Naive thymus-derived CD8-positive, alpha-beta T cell (primary cell): Measurements from ENCODE around the gene PRKCE. TPM values are rescaled to one million over a fixed set of nuclear protein-coding genes. Genes with fewer than 3 reads are reported as not detected.

ENCODE experiments used
- ATAC-seq, 2 donors: fragments of 150-1000 bp; cut with Tn5 transposase in 1 of 2; sonication (Bioruptor Pico), chemical (Tn5 transposase) in 1 of 2; 1 replicate in 1 of 2; 2 replicates in 1 of 2; pipeline ENCODE4 v1.10.0; 2021; ENCODE audit warnings: mild to moderate bottlenecking in 2 of 2, moderate library complexity in 2 of 2
- POLR2A ChIA-PET: fragments of 350-600 bp; sonication (Branson Sonifier 250); formaldehyde crosslinking; loops from one replicate; lab custom pipeline; 2021; ENCODE audit warnings: antibody characterized with exemption; lab: Charles Lee
- DNase-seq, 10 donors: peaks; one replicate each; pipeline versions ENCODE4 v3.0.0 to v3.0.0-alpha.2; 2020 to 2022
- H3K27ac Mint-ChIP-seq, 10 donors: one replicate each; pipeline ENCODE4 v1.8.0; 2020 to 2022; ENCODE audit warnings: mild to moderate bottlenecking in 10 of 10, mixed read lengths in 10 of 10, moderate library complexity in 4 of 10, inconsistent platforms in 1 of 10
- H3K27me3 Mint-ChIP-seq, 5 donors: one replicate each; pipeline ENCODE4 v1.8.0; 2021 to 2022; ENCODE audit warnings: mixed read lengths in 5 of 5
- H3K36me3 Mint-ChIP-seq, 3 donors: one replicate each; pipeline ENCODE4 v1.8.0; 2020 to 2022; ENCODE audit warnings: mixed read lengths in 3 of 3, mild to moderate bottlenecking in 2 of 3, inconsistent platforms in 1 of 3
- H3K4me1 Mint-ChIP-seq, 4 donors: one replicate each; pipeline ENCODE4 v1.8.0; 2021 to 2022; ENCODE audit warnings: mixed read lengths in 4 of 4
- H3K4me3 Mint-ChIP-seq, 10 donors: one replicate each; pipeline ENCODE4 v1.8.0; 2020 to 2022; ENCODE audit warnings: mild to moderate bottlenecking in 10 of 10, mixed read lengths in 10 of 10, moderate library complexity in 6 of 10, inconsistent platforms in 1 of 10
- H3K9me3 Mint-ChIP-seq, 9 donors: one replicate each; pipeline ENCODE4 v1.8.0; 2020 to 2022; ENCODE audit warnings: mixed read lengths in 9 of 9, mild to moderate bottlenecking in 3 of 9, inconsistent platforms in 1 of 9, moderate library complexity in 1 of 9
- polyA plus RNA-seq, 3 donors: library from polyadenylated mRNA; unstranded; fragments of 300-500 nt; fragmentation: Illumina TruSeq; gene quantifications; one replicate each; pipeline ENCODE4 v1.2.3, GENCODE V29; 2021
- total RNA-seq, 8 experiments: library from RNA in 2 of 8; stranded (reverse) in 2 of 8; gene quantifications; one replicate each; pipeline ENCODE4 v1.2.3 and lab custom pipeline; 2021 to 2026

Gene PRKCE
- total and polyA plus RNA-seq, 5 experiments from 2014 or later: 1.6 to 20.2 (median 2.7) TPM

- H3K4me3 Mint-ChIP-seq: peak overlapping the region; percentile 86 to 99 (median 94)
- H3K27me3 Mint-ChIP-seq: peaks cover 0 to 2% (median 0%) of the 10 kb centered on the region in 5 donors
- POLR2A ChIA-PET: interaction anchor here (0.7 to 1.5 kb wide), 4 partner anchors 83 to 239 kb away, joined by 3 to 5 read pairs (median 4); no protein-coding TSS in a partner anchor
- DNase-seq (peak; percentile 86 to 98 (median 94)), ATAC-seq (peak; percentile 88)
- no peaks in the 10 kb centered on the region for H3K36me3 Mint-ChIP-seq
- H3K9me3 Mint-ChIP-seq: peaks cover 0 to 4% (median 0%) of the 10 kb centered on the region in 9 donors
- H3K4me1 Mint-ChIP-seq: peaks cover 29 to 38% (median 37%) of the 10 kb centered on the region in 4 donors
- H3K27ac Mint-ChIP-seq: peak overlapping the region; percentile 86 to 99 (median 96)
Observed at GRCh38 chr2:45650851-45651414, 542 bp upstream of the PRKCE start.

- DNase-seq: peak in 9 of 10 donors; percentile 7 to 42 (median 19)
- POLR2A ChIA-PET: interaction anchor here (0.7 to 1.5 kb wide), 3 partner anchors 9 to 126 kb away, joined by 3 to 4 read pairs (median 4); partner anchors contain the start of gene SRBD1
- ATAC-seq: no peak
- Mint-ChIP-seq H3K27me3 (peaks cover 0 to 2% (median 0%) of the 10 kb centered on the region in 5 donors), H3K36me3 (no peaks in the 10 kb centered on the region), H3K4me3 (peak overlapping the region; percentile 81 to 94 (median 90)), H3K4me1 (peaks cover 29 to 38% (median 37%) of the 10 kb centered on the region in 4 donors), H3K27ac (peak overlapping the region; percentile 58 to 90 (median 84)), H3K9me3 (peaks cover 0 to 2% (median 0%) of the 10 kb centered on the region in 9 donors)
Observed at GRCh38 chr2:45652090-45653031, 886 bp downstream of the PRKCE start.

- Mint-ChIP-seq H3K27ac (peak overlapping the region in 7 of 10 donors; percentile 71 to 90 (median 83)), H3K4me3 (peak overlapping the region; percentile 81 to 94 (median 90)), H3K9me3 (peaks cover 0 to 2% (median 0%) of the 10 kb centered on the region in 9 donors), H3K36me3 (no peaks in the 10 kb centered on the region), H3K27me3 (peaks cover 0 to 2% (median 0%) of the 10 kb centered on the region in 5 donors), H3K4me1 (peaks cover 25 to 39% (median 37%) of the 10 kb centered on the region in 4 donors)
- ATAC-seq: no peak
- no peak for DNase-seq
- POLR2A ChIA-PET: no interaction called here
Observed at GRCh38 chr2:45653122-45653913, 1.8 kb downstream of the PRKCE start.

- peaks cover 0 to 2% (median 0%) of the 10 kb centered on the region in 9 donors for H3K9me3 Mint-ChIP-seq
- ATAC-seq (no peak), DNase-seq (no peak)
- H3K36me3 Mint-ChIP-seq: no peaks in the 10 kb centered on the region
- no peak overlapping the region for H3K27ac Mint-ChIP-seq
- H3K4me3 Mint-ChIP-seq: peak overlapping the region in 3 of 10 donors; percentile 1 to 40 (median 15)
- peaks cover 25 to 35% (median 33%) of the 10 kb centered on the region in 4 donors for H3K4me1 Mint-ChIP-seq
- POLR2A ChIA-PET: interaction anchor here (0.5 kb wide), 1 partner anchor 959 kb away, joined by 3 read pairs; no protein-coding TSS in a partner anchor
- H3K27me3 Mint-ChIP-seq: peaks cover 0 to 2% (median 0%) of the 10 kb centered on the region in 5 donors
Observed at GRCh38 chr2:45654250-45654649, 2.8 kb downstream of the PRKCE start.

GRCh38 chr2:45661828-45662227, 10.4 kb downstream of the PRKCE start:
- no peaks in the 10 kb centered on the region for H3K27me3 Mint-ChIP-seq
- H3K27ac Mint-ChIP-seq: no peak overlapping the region
- no peak for ATAC-seq
- DNase-seq: no peak
- no peak overlapping the region for H3K4me3 Mint-ChIP-seq
- H3K9me3 Mint-ChIP-seq: no peaks in the 10 kb centered on the region
- peaks cover 0 to 2% (median 0%) of the 10 kb centered on the region in 3 donors for H3K36me3 Mint-ChIP-seq
- peaks cover 4 to 26% (median 9%) of the 10 kb centered on the region in 4 donors for H3K4me1 Mint-ChIP-seq
- POLR2A ChIA-PET: interaction anchor here (1.0 kb wide), 1 partner anchor 9 kb away, joined by 3 read pairs; no protein-coding TSS in a partner anchor

- Mint-ChIP-seq H3K36me3 (peaks cover 0 to 2% (median 0%) of the 10 kb centered on the region in 3 donors), H3K9me3 (no peaks in the 10 kb centered on the region), H3K4me3 (no peak overlapping the region), H3K27me3 (no peaks in the 10 kb centered on the region), H3K27ac (no peak overlapping the region), H3K4me1 (peaks cover 2 to 34% (median 11%) of the 10 kb centered on the region in 4 donors)
- DNase-seq (no peak), ATAC-seq (no peak)
- POLR2A ChIA-PET: no interaction called here
Observed at GRCh38 chr2:45664635-45665261, 13.3 kb downstream of the PRKCE start.

GRCh38 chr2:45668509-45668908, 17.0 kb downstream of the PRKCE start:
- no peaks in the 10 kb centered on the region for H3K9me3 Mint-ChIP-seq
- DNase-seq: no peak
- no peak for ATAC-seq
- POLR2A ChIA-PET: no interaction called here
- no peak overlapping the region for H3K4me3 Mint-ChIP-seq
- no peak overlapping the region for H3K27ac Mint-ChIP-seq
- H3K4me1 Mint-ChIP-seq: peaks cover 4 to 34% (median 6%) of the 10 kb centered on the region in 4 donors
- no peaks in the 10 kb centered on the region for H3K27me3 Mint-ChIP-seq
- peaks cover 0 to 3% (median 2%) of the 10 kb centered on the region in 3 donors for H3K36me3 Mint-ChIP-seq

- POLR2A ChIA-PET: no interaction called here
- H3K4me1 Mint-ChIP-seq: peaks cover 4 to 34% (median 6%) of the 10 kb centered on the region in 4 donors
- H3K36me3 Mint-ChIP-seq: peaks cover 0 to 3% (median 2%) of the 10 kb centered on the region in 3 donors
- no peak overlapping the region for H3K4me3 Mint-ChIP-seq
- ATAC-seq (no peak), DNase-seq (no peak)
- no peaks in the 10 kb centered on the region for H3K27me3 Mint-ChIP-seq
- no peaks in the 10 kb centered on the region for H3K9me3 Mint-ChIP-seq
- H3K27ac Mint-ChIP-seq: peak overlapping the region in 1 of 10 donors; percentile 32
Observed at GRCh38 chr2:45669032-45669486, 17.6 kb downstream of the PRKCE start.

GRCh38 chr2:45670646-45671045, 19.2 kb downstream of the PRKCE start:
- Mint-ChIP-seq H3K27me3 (no peaks in the 10 kb centered on the region), H3K9me3 (no peaks in the 10 kb centered on the region), H3K27ac (no peak overlapping the region), H3K4me1 (peaks cover 4 to 31% (median 6%) of the 10 kb centered on the region in 4 donors), H3K36me3 (peaks cover 0 to 3% (median 2%) of the 10 kb centered on the region in 3 donors), H3K4me3 (no peak overlapping the region)
- DNase-seq (no peak), ATAC-seq (no peak)
- POLR2A ChIA-PET: no interaction called here

- no peak for DNase-seq
- Mint-ChIP-seq H3K9me3 (no peaks in the 10 kb centered on the region), H3K27me3 (no peaks in the 10 kb centered on the region), H3K36me3 (peaks cover 0 to 3% (median 0%) of the 10 kb centered on the region in 3 donors), H3K4me3 (no peak overlapping the region), H3K4me1 (peaks cover 4 to 36% (median 5%) of the 10 kb centered on the region in 4 donors), H3K27ac (peak overlapping the region in 1 of 10 donors; percentile 13)
- POLR2A ChIA-PET: no interaction called here
- no peak for ATAC-seq
Observed at GRCh38 chr2:45672138-45672537, 20.7 kb downstream of the PRKCE start.

- H3K27ac Mint-ChIP-seq: no peak overlapping the region
- H3K4me1 Mint-ChIP-seq: peaks cover 0 to 27% (median 5%) of the 10 kb centered on the region in 4 donors
- no peaks in the 10 kb centered on the region for H3K9me3 Mint-ChIP-seq
- no peak overlapping the region for H3K4me3 Mint-ChIP-seq
- ATAC-seq (no peak), DNase-seq (no peak)
- peaks cover 0 to 3% (median 0%) of the 10 kb centered on the region in 3 donors for H3K36me3 Mint-ChIP-seq
- POLR2A ChIA-PET: no interaction called here
- no peaks in the 10 kb centered on the region for H3K27me3 Mint-ChIP-seq
Observed at GRCh38 chr2:45674035-45674816, 22.8 kb downstream of the PRKCE start.
